Gastrocnemius medialis (tissue), 4 donors: Measurements from ENCODE around the gene KRT9.

Experiments
- CTCF ChIP-seq, 5 experiments: fragments of 450-650 bp in 3 of 5; fragments of 200-600 bp in 2 of 5; sonication (generic) in 2 of 5; IDR thresholded peaks in 4 of 5; conservative IDR thresholded peaks in 1 of 5; 1 replicate in 4 of 5; 2 replicates in 1 of 5; pipeline ENCODE4 v1.5.1; 2016 to 2019; ENCODE audit warnings: antibody characterized with exemption in 5 of 5, mild to moderate bottlenecking in 3 of 5, moderate library complexity in 3 of 5
- POLR2A ChIP-seq, 2 donors: fragments of 450-650 bp; IDR thresholded peaks; one replicate each; pipeline ENCODE4 v1.6.1; 2017; ENCODE audit warnings: antibody characterized with exemption in 2 of 2, mild to moderate bottlenecking in 2 of 2, moderate library complexity in 2 of 2

GRCh38 chr17:41589301-41589700, 17.4 kb upstream of the KRT9 start:
- TF ChIP-seq CTCF (IDR thresholded peaks at IDR 0.05 in 4 of 5, conservative IDR thresholded peaks at IDR 0.05 in 1 of 5) (no peak), POLR2A (IDR thresholded peaks at IDR 0.05) (no peak)
